WTC11 (cell line): ENCODE results near the gene CMC4. TPM values are rescaled to one million over a fixed set of nuclear protein-coding genes. Genes with fewer than 3 reads are reported as not detected.

ENCODE experiments used
- ATAC-seq: fragments of 200-7000 bp; cut with Tn5 transposase; 2 replicates; pipeline ENCODE4 v1.10.0; 2021; ENCODE audit warnings: mild to moderate bottlenecking, moderate library complexity
- CTCF ChIA-PET: fragments of 300-600 bp; sonication (Branson Sonifier 250); formaldehyde crosslinking; loops from one replicate; lab custom pipeline; 2021; ENCODE audit warnings: antibody characterized with exemption; lab: Charles Lee
- POLR2A ChIA-PET: fragments of 350-600 bp; sonication (Branson Sonifier 250); formaldehyde crosslinking; loops from one replicate; lab custom pipeline; 2021; ENCODE audit warnings: antibody characterized with exemption; lab: Charles Lee
- DNase-seq: peaks from one replicate; pipeline ENCODE4 v3.0.0; 2021; ENCODE audit warnings: low spot score
- H3K27ac Mint-ChIP-seq: 2 replicates; pipeline ENCODE4 v1.8.0; 2021; ENCODE audit warnings: mixed read lengths
- H3K27me3 Mint-ChIP-seq: 2 replicates; pipeline ENCODE4 v1.8.0; 2021; ENCODE audit warnings: low read depth, mild to moderate bottlenecking, moderate library complexity, mixed read lengths
- H3K36me3 Mint-ChIP-seq: 2 replicates; pipeline ENCODE4 v1.8.0; 2021; ENCODE audit warnings: mixed read lengths
- H3K4me1 Mint-ChIP-seq: 2 replicates; pipeline ENCODE4 v1.8.0; 2022; ENCODE audit warnings: mixed read lengths
- H3K4me3 Mint-ChIP-seq: 2 replicates; pipeline ENCODE4 v1.8.0; 2021; ENCODE audit warnings: mild to moderate bottlenecking, moderate library complexity, mixed read lengths
- H3K9me3 Mint-ChIP-seq: 2 replicates; pipeline ENCODE4 v1.8.0; 2021; ENCODE audit warnings: mixed read lengths
- E2F5 ChIP-seq: sonication (generic); formaldehyde crosslinking; IDR thresholded peaks from 2 replicates; pipeline ENCODE4 v1.8.1; 2022; ENCODE audit warnings: mild to moderate bottlenecking, moderate library complexity, missing genetic modification reagents
- ELF4 ChIP-seq: sonication (generic); formaldehyde crosslinking; IDR thresholded peaks from 2 replicates; pipeline ENCODE4 v1.8.1; 2022; ENCODE audit warnings: low read depth, mild to moderate bottlenecking, moderate library complexity, missing genetic modification reagents
- GRHL2 ChIP-seq: fragments of 250-450 bp; sonication (Bioruptor Pico); IDR thresholded peaks from 2 replicates; pipeline ENCODE4 v1.8.0; 2022; ENCODE audit warnings: mild to moderate bottlenecking, moderate library complexity; ENCODE audit not compliant: insufficient replicate concordance, severe bottlenecking
- GTF2I ChIP-seq: fragments of 250-450 bp; sonication (Bioruptor Pico); conservative IDR thresholded peaks from 2 replicates; pipeline ENCODE4 v1.4.0; 2021; ENCODE audit warnings: mild to moderate bottlenecking
- HMGA2 ChIP-seq: fragments of 250-450 bp; sonication (Bioruptor Pico); IDR thresholded peaks from 2 replicates; pipeline ENCODE4 v1.4.0; 2021; ENCODE audit warnings: mild to moderate bottlenecking, moderate library complexity
- JAZF1 ChIP-seq: fragments of 250-450 bp; sonication (Bioruptor Pico); IDR thresholded peaks from 2 replicates; pipeline ENCODE4 v1.9.0; 2021; ENCODE audit warnings: moderate library complexity, mild to moderate bottlenecking, inconsistent platforms
- JUN ChIP-seq: sonication (generic); formaldehyde crosslinking; IDR thresholded peaks from 2 replicates; pipeline ENCODE4 v1.8.0; 2023; ENCODE audit warnings: mild to moderate bottlenecking, missing genetic modification reagents
- MAX ChIP-seq: sonication (generic); formaldehyde crosslinking; IDR thresholded peaks from 2 replicates; pipeline ENCODE4 v1.8.0; 2022; ENCODE audit warnings: mild to moderate bottlenecking, missing genetic modification reagents
- MYBL2 ChIP-seq: sonication (generic); formaldehyde crosslinking; IDR thresholded peaks from 2 replicates; pipeline ENCODE4 v1.8.1; 2023; ENCODE audit warnings: mild to moderate bottlenecking, moderate library complexity, missing genetic modification reagents
- NFE2L1 ChIP-seq: sonication (generic); formaldehyde crosslinking; IDR thresholded peaks from 2 replicates; pipeline ENCODE4 v1.8.1; 2023; ENCODE audit warnings: missing genetic modification reagents
- NR3C1 ChIP-seq: sonication (generic); formaldehyde crosslinking; conservative IDR thresholded peaks from 2 replicates; pipeline ENCODE4 v1.8.1; 2023; ENCODE audit warnings: low read depth, mild to moderate bottlenecking, missing genetic modification reagents
- PREB ChIP-seq: sonication (generic); formaldehyde crosslinking; IDR thresholded peaks from 2 replicates; pipeline ENCODE4 v1.8.1; 2022; ENCODE audit warnings: mild to moderate bottlenecking, missing genetic modification reagents, moderate library complexity, borderline replicate concordance
- PRRX2 ChIP-seq: fragments of 250-450 bp; sonication (Bioruptor Pico); IDR thresholded peaks from 2 replicates; pipeline ENCODE4 v1.8.0; 2021; ENCODE audit warnings: mild to moderate bottlenecking
- total RNA-seq: library from RNA; stranded (reverse); gene quantifications from 3 replicates; pipeline ENCODE4 v1.2.3, GENCODE V29; 2021
- TF ChIP-seq, protein P1 (sequence below): fragments of 250-450 bp; sonication (Bioruptor Pico); IDR thresholded peaks from 2 replicates; pipeline ENCODE4 v1.9.0; 2021; ENCODE audit warnings: mild to moderate bottlenecking
- TF ChIP-seq, protein P2 (sequence below): fragments of 250-450 bp; sonication (Bioruptor Pico); IDR thresholded peaks from 2 replicates; pipeline ENCODE4 v2.1.2; 2022; ENCODE audit warnings: mild to moderate bottlenecking, moderate library complexity
- TF ChIP-seq, protein P3 (sequence below): fragments of 250-450 bp; sonication (Bioruptor Pico); IDR thresholded peaks from 2 replicates; pipeline ENCODE4 v1.8.0; 2021; ENCODE audit warnings: mild to moderate bottlenecking
- TF ChIP-seq, protein P4 (sequence below): sonication (generic); formaldehyde crosslinking; IDR thresholded peaks from 2 replicates; pipeline ENCODE4 v1.8.1; 2023; ENCODE audit warnings: mild to moderate bottlenecking, missing genetic modification reagents
- TF ChIP-seq, protein P5 (sequence below): sonication (generic); formaldehyde crosslinking; IDR thresholded peaks from 2 replicates; pipeline ENCODE4 v1.8.1; 2022; ENCODE audit warnings: low read depth, mild to moderate bottlenecking, moderate library complexity, missing genetic modification reagents, borderline replicate concordance
- TF ChIP-seq, protein P6 (sequence below): sonication (generic); formaldehyde crosslinking; IDR thresholded peaks from 2 replicates; pipeline ENCODE4 v1.8.0; 2022; ENCODE audit warnings: mild to moderate bottlenecking, missing genetic modification reagents

Gene CMC4
- total RNA-seq, 1 experiment from 2014 or later: 3.0 TPM

DNA sequence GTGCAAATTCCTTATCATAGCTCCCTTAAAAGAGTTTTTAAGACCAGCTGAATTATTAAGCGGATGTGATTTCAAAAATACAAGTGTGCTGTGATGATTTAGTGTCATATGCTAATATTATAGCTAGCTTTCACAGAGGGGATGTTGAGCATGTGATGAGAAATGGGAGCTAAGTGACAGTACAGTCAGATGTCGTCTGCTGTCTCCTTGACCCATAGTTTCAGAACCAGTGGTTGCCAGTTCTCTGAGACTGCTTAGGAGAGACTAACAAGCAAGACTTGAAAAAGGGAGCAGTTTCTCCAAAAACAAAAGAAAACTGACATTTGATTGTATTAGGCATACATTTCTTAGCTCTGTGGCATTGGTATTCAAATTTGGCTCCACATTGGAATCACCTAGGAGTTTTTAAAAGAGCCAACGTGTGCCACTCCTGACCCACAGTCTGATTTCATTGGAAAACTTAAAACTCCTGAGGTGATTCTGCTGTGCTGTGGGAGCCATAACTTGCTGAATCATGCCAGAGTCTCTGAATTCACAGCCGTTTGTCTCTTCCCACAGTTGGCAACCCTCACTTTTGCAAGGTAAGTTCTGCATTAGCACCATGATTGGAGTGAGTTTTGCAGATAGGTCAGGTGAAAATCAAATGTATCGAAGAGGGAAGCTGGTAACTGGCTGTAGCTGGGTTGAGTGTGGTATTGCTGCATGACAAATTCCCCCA, 24.0 kb downstream of the CMC4 start:
- no peak for DNase-seq
- H3K9me3 Mint-ChIP-seq: no peaks in the 10 kb centered on the region
- ChIA-PET POLR2A (no interaction called here), CTCF (interaction anchor here (0.8 to 1.2 kb wide), 2 partner anchors 10 to 129 kb away, joined by 3 to 4 read pairs; no protein-coding TSS in a partner anchor)
- TF ChIP-seq MYBL2 (no peak), MAX (CRISPR knock-in tag) (no peak), NFE2L1 (CRISPR knock-in tag) (no peak), GRHL2 (no peak), PRRX2 (no peak), JUN (CRISPR knock-in tag) (no peak), HMGA2 (CRISPR knock-in tag) (no peak), E2F5 (no peak), JAZF1 (CRISPR knock-in tag) (no peak), ELF4 (CRISPR knock-in tag) (no peak), GTF2I (no peak), NR3C1 (CRISPR knock-in tag) (no peak), PREB (no peak)
- TF ChIP-seq, protein P1, sequence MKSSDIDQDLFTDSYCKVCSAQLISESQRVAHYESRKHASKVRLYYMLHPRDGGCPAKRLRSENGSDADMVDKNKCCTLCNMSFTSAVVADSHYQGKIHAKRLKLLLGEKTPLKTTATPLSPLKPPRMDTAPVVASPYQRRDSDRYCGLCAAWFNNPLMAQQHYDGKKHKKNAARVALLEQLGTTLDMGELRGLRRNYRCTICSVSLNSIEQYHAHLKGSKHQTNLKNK: no peak
- TF ChIP-seq, protein P2, sequence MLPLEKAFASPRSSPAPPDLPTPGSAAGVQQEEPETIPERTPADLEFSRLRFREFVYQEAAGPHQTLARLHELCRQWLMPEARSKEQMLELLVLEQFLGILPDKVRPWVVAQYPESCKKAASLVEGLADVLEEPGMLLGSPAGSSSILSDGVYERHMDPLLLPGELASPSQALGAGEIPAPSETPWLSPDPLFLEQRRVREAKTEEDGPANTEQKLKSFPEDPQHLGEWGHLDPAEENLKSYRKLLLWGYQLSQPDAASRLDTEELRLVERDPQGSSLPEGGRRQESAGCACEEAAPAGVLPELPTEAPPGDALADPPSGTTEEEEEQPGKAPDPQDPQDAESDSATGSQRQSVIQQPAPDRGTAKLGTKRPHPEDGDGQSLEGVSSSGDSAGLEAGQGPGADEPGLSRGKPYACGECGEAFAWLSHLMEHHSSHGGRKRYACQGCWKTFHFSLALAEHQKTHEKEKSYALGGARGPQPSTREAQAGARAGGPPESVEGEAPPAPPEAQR (CRISPR knock-in tag): no peak
- TF ChIP-seq, protein P3, sequence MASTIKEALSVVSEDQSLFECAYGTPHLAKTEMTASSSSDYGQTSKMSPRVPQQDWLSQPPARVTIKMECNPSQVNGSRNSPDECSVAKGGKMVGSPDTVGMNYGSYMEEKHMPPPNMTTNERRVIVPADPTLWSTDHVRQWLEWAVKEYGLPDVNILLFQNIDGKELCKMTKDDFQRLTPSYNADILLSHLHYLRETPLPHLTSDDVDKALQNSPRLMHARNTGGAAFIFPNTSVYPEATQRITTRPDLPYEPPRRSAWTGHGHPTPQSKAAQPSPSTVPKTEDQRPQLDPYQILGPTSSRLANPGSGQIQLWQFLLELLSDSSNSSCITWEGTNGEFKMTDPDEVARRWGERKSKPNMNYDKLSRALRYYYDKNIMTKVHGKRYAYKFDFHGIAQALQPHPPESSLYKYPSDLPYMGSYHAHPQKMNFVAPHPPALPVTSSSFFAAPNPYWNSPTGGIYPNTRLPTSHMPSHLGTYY (CRISPR knock-in tag): no peak
- TF ChIP-seq, protein P4, sequence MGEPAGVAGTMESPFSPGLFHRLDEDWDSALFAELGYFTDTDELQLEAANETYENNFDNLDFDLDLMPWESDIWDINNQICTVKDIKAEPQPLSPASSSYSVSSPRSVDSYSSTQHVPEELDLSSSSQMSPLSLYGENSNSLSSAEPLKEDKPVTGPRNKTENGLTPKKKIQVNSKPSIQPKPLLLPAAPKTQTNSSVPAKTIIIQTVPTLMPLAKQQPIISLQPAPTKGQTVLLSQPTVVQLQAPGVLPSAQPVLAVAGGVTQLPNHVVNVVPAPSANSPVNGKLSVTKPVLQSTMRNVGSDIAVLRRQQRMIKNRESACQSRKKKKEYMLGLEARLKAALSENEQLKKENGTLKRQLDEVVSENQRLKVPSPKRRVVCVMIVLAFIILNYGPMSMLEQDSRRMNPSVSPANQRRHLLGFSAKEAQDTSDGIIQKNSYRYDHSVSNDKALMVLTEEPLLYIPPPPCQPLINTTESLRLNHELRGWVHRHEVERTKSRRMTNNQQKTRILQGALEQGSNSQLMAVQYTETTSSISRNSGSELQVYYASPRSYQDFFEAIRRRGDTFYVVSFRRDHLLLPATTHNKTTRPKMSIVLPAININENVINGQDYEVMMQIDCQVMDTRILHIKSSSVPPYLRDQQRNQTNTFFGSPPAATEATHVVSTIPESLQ (CRISPR knock-in tag): no peak
- TF ChIP-seq, protein P5, sequence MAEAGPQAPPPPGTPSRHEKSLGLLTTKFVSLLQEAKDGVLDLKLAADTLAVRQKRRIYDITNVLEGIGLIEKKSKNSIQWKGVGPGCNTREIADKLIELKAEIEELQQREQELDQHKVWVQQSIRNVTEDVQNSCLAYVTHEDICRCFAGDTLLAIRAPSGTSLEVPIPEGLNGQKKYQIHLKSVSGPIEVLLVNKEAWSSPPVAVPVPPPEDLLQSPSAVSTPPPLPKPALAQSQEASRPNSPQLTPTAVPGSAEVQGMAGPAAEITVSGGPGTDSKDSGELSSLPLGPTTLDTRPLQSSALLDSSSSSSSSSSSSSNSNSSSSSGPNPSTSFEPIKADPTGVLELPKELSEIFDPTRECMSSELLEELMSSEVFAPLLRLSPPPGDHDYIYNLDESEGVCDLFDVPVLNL (CRISPR knock-in tag): no peak
- TF ChIP-seq, protein P6, sequence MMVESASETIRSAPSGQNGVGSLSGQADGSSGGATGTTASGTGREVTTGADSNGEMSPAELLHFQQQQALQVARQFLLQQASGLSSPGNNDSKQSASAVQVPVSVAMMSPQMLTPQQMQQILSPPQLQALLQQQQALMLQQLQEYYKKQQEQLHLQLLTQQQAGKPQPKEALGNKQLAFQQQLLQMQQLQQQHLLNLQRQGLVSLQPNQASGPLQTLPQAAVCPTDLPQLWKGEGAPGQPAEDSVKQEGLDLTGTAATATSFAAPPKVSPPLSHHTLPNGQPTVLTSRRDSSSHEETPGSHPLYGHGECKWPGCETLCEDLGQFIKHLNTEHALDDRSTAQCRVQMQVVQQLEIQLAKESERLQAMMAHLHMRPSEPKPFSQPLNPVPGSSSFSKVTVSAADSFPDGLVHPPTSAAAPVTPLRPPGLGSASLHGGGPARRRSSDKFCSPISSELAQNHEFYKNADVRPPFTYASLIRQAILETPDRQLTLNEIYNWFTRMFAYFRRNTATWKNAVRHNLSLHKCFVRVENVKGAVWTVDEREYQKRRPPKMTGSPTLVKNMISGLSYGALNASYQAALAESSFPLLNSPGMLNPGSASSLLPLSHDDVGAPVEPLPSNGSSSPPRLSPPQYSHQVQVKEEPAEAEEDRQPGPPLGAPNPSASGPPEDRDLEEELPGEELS (CRISPR knock-in tag): no peak
- H3K27me3 Mint-ChIP-seq: no peaks in the 10 kb centered on the region
- no peak for ATAC-seq
- peaks cover 17% of the 10 kb centered on the region for H3K4me1 Mint-ChIP-seq
- no peak overlapping the region for H3K4me3 Mint-ChIP-seq
- peaks cover 3% of the 10 kb centered on the region; the same call in 1 of the 2 replicates for H3K36me3 Mint-ChIP-seq
- no peak overlapping the region for H3K27ac Mint-ChIP-seq
